OCI-LY1 (cell line): ENCODE data around the gene SPHK2.

Experiments
- CTCF ChIP-seq: fragments of 200-600 bp; sonication (generic), shearing (Covaris generic); IDR thresholded peaks from 2 replicates; pipeline ENCODE4 v1.5.1; 2017; ENCODE audit warnings: mild to moderate bottlenecking, antibody characterized with exemption, low read length, moderate library complexity, mixed read lengths
- EZH2 ChIP-seq: fragments of 200-600 bp; sonication (generic), shearing (Covaris generic); IDR thresholded peaks from 2 replicates; pipeline ENCODE4 v1.8.0; 2017; ENCODE audit warnings: borderline replicate concordance, mixed run types, mild to moderate bottlenecking, antibody characterized with exemption, low read length, moderate library complexity, mixed read lengths

GRCh38 chr19:48659768-48660167 lies 40.5 kb downstream of the SPHK2 start:
- no peak for TF ChIP-seq CTCF
- no peak for TF ChIP-seq EZH2
